Activated B cell treated with CpG ODN at 0.5 μM for 24 hours (primary cell): ENCODE results near the gene ZDHHC14. TPM values are rescaled to one million over a fixed set of nuclear protein-coding genes. Genes with fewer than 3 reads are reported as not detected.

Experiments
- ATAC-seq: fragments of 200-7000 bp; cut with Tn5 transposase; one replicate; pipeline ENCODE4 v1.10.0; 2021; ENCODE audit warnings: low read depth, mild to moderate bottlenecking, moderate library complexity
- CTCF ChIA-PET: fragments of 350-600 bp; sonication (Branson Sonifier 250); formaldehyde crosslinking; loops from one replicate; lab custom pipeline; 2021; ENCODE audit warnings: antibody characterized with exemption; lab: Charles Lee
- POLR2A ChIA-PET: fragments of 350-600 bp; sonication (Branson Sonifier 250); formaldehyde crosslinking; loops from one replicate; lab custom pipeline; 2021; ENCODE audit warnings: antibody characterized with exemption; lab: Charles Lee
- DNase-seq: peaks from one replicate; pipeline ENCODE4 v3.0.0; 2022
- H3K27ac Mint-ChIP-seq: one replicate; pipeline ENCODE4 v1.8.0; 2020; ENCODE audit warnings: mixed read lengths
- H3K27me3 Mint-ChIP-seq: one replicate; pipeline ENCODE4 v1.8.0; 2021; ENCODE audit warnings: mixed read lengths
- H3K36me3 Mint-ChIP-seq: one replicate; pipeline ENCODE4 v1.8.0; 2021; ENCODE audit warnings: low read depth, mixed read lengths
- H3K4me1 Mint-ChIP-seq: one replicate; pipeline ENCODE4 v1.8.0; 2021; ENCODE audit warnings: mixed read lengths
- H3K4me3 Mint-ChIP-seq: one replicate; pipeline ENCODE4 v1.8.0; 2020; ENCODE audit warnings: mild to moderate bottlenecking, mixed read lengths
- H3K9me3 Mint-ChIP-seq: one replicate; pipeline ENCODE4 v1.8.0; 2020; ENCODE audit warnings: mixed read lengths
- intact Hi-C: fragments of 100-400 bp; cut with micrococcal nuclease; formaldehyde crosslinking; loops from one replicate; pipeline ENCODE4 v1.15.1; 2024
- total RNA-seq: library from RNA; stranded (reverse); gene quantifications from 2 replicates; pipeline ENCODE4 v1.2.3, GENCODE V29; 2022
- TF ChIP-seq, protein P1 (sequence below): fragments of 200-600 bp; IDR thresholded peaks from one replicate; pipeline ENCODE4 v1.8.0; 2022; ENCODE audit warnings: antibody characterized with exemption, mild to moderate bottlenecking

ZDHHC14 gene
- total RNA-seq, 1 donor from 2014 or later: 25.3 TPM

DNA sequence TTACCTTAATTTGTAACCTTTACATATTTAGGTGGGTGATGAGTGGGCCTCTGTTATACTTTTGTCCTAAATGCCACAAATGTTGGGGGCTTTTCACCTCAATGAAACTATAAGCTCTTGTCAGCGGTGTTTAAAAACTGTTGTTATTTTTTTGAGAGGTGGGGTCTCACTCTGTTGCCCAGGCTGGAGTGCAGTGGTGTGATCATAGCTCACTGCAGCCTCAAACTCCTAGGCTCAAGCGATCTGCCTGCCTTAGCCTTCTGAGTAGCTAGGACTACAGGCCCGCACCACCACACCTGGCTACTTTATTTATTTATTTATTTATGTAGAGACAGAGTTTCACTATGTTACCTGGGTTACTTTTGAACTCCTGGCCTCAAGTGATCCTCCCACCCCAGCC lies 66.7 kb downstream of the ZDHHC14 start:
- Mint-ChIP-seq H3K27me3 (no peaks in the 10 kb centered on the region), H3K4me3 (no peak overlapping the region), H3K4me1 (peaks cover 9% of the 10 kb centered on the region), H3K9me3 (no peaks in the 10 kb centered on the region), H3K36me3 (peaks cover 7% of the 10 kb centered on the region), H3K27ac (peak overlapping the region; percentile 41)
- intact Hi-C loops: no loop called here
- TF ChIP-seq, protein P1, sequence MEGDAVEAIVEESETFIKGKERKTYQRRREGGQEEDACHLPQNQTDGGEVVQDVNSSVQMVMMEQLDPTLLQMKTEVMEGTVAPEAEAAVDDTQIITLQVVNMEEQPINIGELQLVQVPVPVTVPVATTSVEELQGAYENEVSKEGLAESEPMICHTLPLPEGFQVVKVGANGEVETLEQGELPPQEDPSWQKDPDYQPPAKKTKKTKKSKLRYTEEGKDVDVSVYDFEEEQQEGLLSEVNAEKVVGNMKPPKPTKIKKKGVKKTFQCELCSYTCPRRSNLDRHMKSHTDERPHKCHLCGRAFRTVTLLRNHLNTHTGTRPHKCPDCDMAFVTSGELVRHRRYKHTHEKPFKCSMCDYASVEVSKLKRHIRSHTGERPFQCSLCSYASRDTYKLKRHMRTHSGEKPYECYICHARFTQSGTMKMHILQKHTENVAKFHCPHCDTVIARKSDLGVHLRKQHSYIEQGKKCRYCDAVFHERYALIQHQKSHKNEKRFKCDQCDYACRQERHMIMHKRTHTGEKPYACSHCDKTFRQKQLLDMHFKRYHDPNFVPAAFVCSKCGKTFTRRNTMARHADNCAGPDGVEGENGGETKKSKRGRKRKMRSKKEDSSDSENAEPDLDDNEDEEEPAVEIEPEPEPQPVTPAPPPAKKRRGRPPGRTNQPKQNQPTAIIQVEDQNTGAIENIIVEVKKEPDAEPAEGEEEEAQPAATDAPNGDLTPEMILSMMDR: no peak
- DNase-seq: no peak
- ATAC-seq: no peak
- CTCF ChIA-PET: no interaction called here
- POLR2A ChIA-PET: no interaction called here

DNA sequence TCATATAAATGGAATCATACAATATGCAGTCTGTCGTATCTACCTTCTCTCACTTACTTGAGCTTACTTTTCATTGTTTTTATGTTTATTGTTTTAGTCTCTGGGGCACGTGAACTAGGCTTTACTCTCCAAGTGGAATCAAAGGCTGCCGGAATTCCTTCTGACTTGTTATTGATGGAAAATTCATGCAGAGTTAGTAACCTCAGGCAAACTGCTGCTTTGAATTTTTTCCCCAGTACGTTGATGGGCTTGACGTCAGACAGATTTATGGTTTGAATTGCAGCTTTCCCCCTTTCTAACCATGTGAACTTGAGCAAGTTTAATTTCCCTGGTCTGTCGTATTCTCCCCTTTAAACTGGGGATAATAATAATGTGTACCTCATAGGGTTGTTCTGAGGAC lies 68.6 kb downstream of the ZDHHC14 start:
- ATAC-seq: no peak
- no peaks in the 10 kb centered on the region for H3K9me3 Mint-ChIP-seq
- H3K4me3 Mint-ChIP-seq: no peak overlapping the region
- intact Hi-C loops: no loop called here
- H3K4me1 Mint-ChIP-seq: no peaks in the 10 kb centered on the region
- ChIA-PET CTCF (no interaction called here), POLR2A (no interaction called here)
- TF ChIP-seq, protein P1: no peak
- peaks cover 4% of the 10 kb centered on the region for H3K36me3 Mint-ChIP-seq
- H3K27ac Mint-ChIP-seq: no peak overlapping the region
- H3K27me3 Mint-ChIP-seq: no peaks in the 10 kb centered on the region
- DNase-seq: no peak

DNA sequence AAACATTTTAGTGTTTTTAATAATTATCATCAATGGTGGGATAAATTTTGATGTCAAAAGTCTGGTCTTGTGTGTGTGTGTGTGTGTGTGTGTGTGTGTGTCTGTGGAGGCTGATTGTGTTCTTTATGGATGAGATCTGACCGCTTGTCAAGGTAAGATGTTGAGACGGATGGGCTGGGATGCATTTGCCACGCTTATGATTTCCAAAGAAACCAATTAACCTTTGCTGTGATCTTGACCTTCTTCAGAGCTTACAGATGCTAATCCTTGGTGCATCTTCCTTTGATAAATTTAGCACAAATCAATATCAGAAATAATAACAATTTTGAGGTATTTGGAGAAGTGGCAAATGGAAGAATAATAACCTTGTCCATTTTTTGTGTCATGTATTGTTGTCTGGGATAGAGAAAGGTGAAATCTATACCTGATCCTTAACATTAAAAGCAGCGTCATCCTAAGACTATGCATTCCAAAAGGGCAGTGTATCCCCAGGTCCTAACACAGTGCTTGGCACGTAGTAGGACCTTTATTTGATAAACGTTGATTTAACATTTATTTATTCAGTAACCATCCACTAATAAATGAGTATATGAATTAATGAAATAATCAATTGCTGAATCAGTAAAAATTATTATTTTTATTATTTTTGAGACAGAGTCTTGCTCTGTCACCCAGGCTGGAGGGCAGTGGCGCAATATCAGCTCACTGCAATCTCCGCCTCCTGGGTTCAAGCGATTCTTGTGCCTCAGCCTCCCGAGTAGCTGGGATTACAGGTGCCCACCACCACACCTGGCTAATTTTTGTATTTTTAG lies 70.1 kb downstream of the ZDHHC14 start:
- H3K9me3 Mint-ChIP-seq: no peaks in the 10 kb centered on the region
- no peak for DNase-seq
- no peak for ATAC-seq
- H3K27me3 Mint-ChIP-seq: no peaks in the 10 kb centered on the region
- ChIA-PET CTCF (no interaction called here), POLR2A (no interaction called here)
- H3K27ac Mint-ChIP-seq: peak overlapping the region; percentile 3
- H3K36me3 Mint-ChIP-seq: peaks cover 1% of the 10 kb centered on the region
- H3K4me1 Mint-ChIP-seq: peaks cover 14% of the 10 kb centered on the region
- H3K4me3 Mint-ChIP-seq: no peak overlapping the region
- intact Hi-C loops: no loop called here
- TF ChIP-seq, protein P1: no peak

DNA sequence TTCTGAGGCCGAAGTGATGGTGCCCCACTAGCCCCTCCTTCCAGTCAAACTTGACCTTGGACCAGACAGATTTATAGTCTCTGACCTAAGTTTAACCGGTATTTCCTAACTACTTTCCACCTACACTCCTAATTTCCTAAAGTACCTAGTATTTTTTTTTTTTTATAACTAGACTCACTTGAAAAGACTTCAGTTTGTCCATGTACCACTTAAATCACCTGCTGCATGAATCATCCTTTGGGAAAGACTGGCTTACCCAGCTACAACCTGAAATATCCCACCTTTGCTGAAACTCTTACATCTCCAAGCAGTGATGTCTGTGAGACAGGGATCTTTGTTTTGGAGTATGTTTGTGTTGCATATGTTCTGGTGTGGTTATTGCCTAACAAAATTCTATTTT lies 71.1 kb downstream of the ZDHHC14 start:
- peaks cover 22% of the 10 kb centered on the region for H3K4me1 Mint-ChIP-seq
- no peak overlapping the region for H3K27ac Mint-ChIP-seq
- H3K4me3 Mint-ChIP-seq: no peak overlapping the region
- CTCF ChIA-PET: no interaction called here
- POLR2A ChIA-PET: interaction anchor here (0.9 to 1.0 kb wide), 2 partner anchors 9 to 105 kb away, joined by 3 to 7 read pairs; no protein-coding TSS in a partner anchor
- intact Hi-C loops: no loop called here
- DNase-seq (no peak), ATAC-seq (no peak)
- no peaks in the 10 kb centered on the region for H3K9me3 Mint-ChIP-seq
- H3K27me3 Mint-ChIP-seq: no peaks in the 10 kb centered on the region
- peaks cover 1% of the 10 kb centered on the region for H3K36me3 Mint-ChIP-seq
- TF ChIP-seq, protein P1: no peak

DNA sequence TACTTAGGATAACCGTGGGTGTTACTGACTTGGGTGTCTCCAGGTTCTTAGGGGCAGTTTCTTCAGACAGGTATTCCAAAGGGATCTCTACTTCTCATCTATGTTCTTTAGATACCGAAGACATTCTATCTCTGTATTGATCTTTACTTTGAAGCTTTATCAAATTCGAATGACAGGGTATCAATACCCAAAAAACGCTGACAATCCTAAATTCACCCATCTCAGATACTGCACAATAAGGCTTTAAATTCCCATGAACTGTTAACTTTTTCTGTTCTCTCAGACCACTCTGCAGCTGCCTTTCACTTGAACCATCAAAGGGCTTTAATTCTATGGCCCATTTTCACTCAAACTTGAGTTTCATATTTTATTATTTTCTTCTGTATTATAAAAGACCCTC lies 72.1 kb downstream of the ZDHHC14 start:
- DNase-seq: no peak
- ChIA-PET POLR2A (interaction anchor here (1.0 kb wide), 1 partner anchor 10 kb away, joined by 3 read pairs; no protein-coding TSS in a partner anchor), CTCF (no interaction called here)
- intact Hi-C loops: no loop called here
- no peak overlapping the region for H3K4me3 Mint-ChIP-seq
- H3K9me3 Mint-ChIP-seq: no peaks in the 10 kb centered on the region
- TF ChIP-seq, protein P1: no peak
- peak overlapping the region; percentile 25 for H3K27ac Mint-ChIP-seq
- peaks cover 1% of the 10 kb centered on the region for H3K36me3 Mint-ChIP-seq
- peaks cover 31% of the 10 kb centered on the region for H3K4me1 Mint-ChIP-seq
- no peak for ATAC-seq
- H3K27me3 Mint-ChIP-seq: no peaks in the 10 kb centered on the region
